A673 (cell line): ENCODE measurements around the gene IRF2. TPM values are rescaled to one million over a fixed set of nuclear protein-coding genes. Genes with fewer than 3 reads are reported as not detected.

Experiments used
- BruUV-seq: library from RNA; stranded (reverse); fragments of 400-500 nt; replicated peaks from 2 replicates; lab custom pipeline; 2021; lab: Mats Ljungman, UMichigan
- CTCF ChIA-PET: fragments of 300-600 bp; sonication (Branson Sonifier 250); formaldehyde crosslinking; loops from one replicate; lab custom pipeline; 2022; ENCODE audit warnings: antibody characterized with exemption; lab: Charles Lee
- POLR2A ChIA-PET: fragments of 300-600 bp; sonication (Branson Sonifier 250); formaldehyde crosslinking; loops from one replicate; lab custom pipeline; 2022; ENCODE audit warnings: antibody characterized with exemption; ENCODE audit not compliant: low non-redundant PET; lab: Charles Lee
- DNase-seq: peaks from one replicate; pipeline ENCODE4 v3.0.0-alpha.2; 2015; ENCODE audit warnings: low spot score
- H3K27ac ChIP-seq: fragments of 200-600 bp; sonication (generic); 2 replicates; pipeline ENCODE4 v1.5.1; 2016; ENCODE audit warnings: mixed run types, low read depth, mild to moderate bottlenecking, mixed read lengths, antibody characterized with exemption, low read length; ENCODE audit not compliant: poor library complexity, severe bottlenecking
- H3K27me3 ChIP-seq: fragments of 200-600 bp; sonication (generic); replicated peaks from 2 replicates; pipeline ENCODE4 v1.6.1; 2017; ENCODE audit warnings: mixed run types, low read depth, mild to moderate bottlenecking, mixed read lengths, antibody characterized with exemption, low read length; ENCODE audit not compliant: insufficient read depth, poor library complexity
- H3K36me3 ChIP-seq: fragments of 200-600 bp; sonication (generic); 2 replicates; pipeline ENCODE4 v1.6.1; 2016; ENCODE audit warnings: mixed run types, mild to moderate bottlenecking, mixed read lengths, antibody characterized with exemption, low read length; ENCODE audit not compliant: insufficient read depth, poor library complexity, severe bottlenecking
- H3K4me1 ChIP-seq: fragments of 200-600 bp; sonication (generic); 2 replicates; pipeline ENCODE4 v1.6.1; 2017; ENCODE audit warnings: mixed run types, mild to moderate bottlenecking, mixed read lengths, antibody characterized with exemption, low read length; ENCODE audit not compliant: insufficient read depth, poor library complexity, severe bottlenecking
- H3K4me3 ChIP-seq: fragments of 200-600 bp; sonication (generic); 2 replicates; pipeline ENCODE4 v1.5.1; 2016; ENCODE audit warnings: low read depth, mixed run types, mild to moderate bottlenecking, mixed read lengths, low read length; ENCODE audit not compliant: poor library complexity, severe bottlenecking
- H3K9me3 ChIP-seq: fragments of 200-600 bp; sonication (generic); 2 replicates; pipeline ENCODE4 v1.6.1; 2016; ENCODE audit warnings: mixed run types, low read depth, mild to moderate bottlenecking, mixed read lengths, antibody characterized with exemption, low read length; ENCODE audit not compliant: poor library complexity, severe bottlenecking
- EZH2 ChIP-seq: fragments of 200-600 bp; sonication (generic); IDR thresholded peaks from 2 replicates; pipeline ENCODE4 v1.6.1; 2017; ENCODE audit warnings: borderline replicate concordance, low read depth, mild to moderate bottlenecking, mixed read lengths, antibody characterized with exemption, low read length; ENCODE audit not compliant: poor library complexity, severe bottlenecking
- intact Hi-C: fragments of 100-400 bp; cut with micrococcal nuclease; formaldehyde crosslinking; loops from one replicate; pipeline ENCODE4 v1.10.0; 2022; ENCODE audit not compliant: unreplicated experiment
- total RNA-seq: library from RNA; stranded (reverse); gene quantifications from 2 replicates; pipeline ENCODE4 v1.2.3, GENCODE V29; 2021
- TF ChIP-seq, protein P1 (sequence below): fragments of 300-800, 200-600 bp; sonication (generic); conservative IDR thresholded peaks from 2 replicates; pipeline ENCODE4 v1.5.1; 2017; ENCODE audit warnings: low read depth, mild to moderate bottlenecking, antibody characterized with exemption, low read length, moderate library complexity, mixed read lengths

Gene IRF2
- total RNA-seq, 1 experiment from 2014 or later, result 28.2 TPM

DNA sequence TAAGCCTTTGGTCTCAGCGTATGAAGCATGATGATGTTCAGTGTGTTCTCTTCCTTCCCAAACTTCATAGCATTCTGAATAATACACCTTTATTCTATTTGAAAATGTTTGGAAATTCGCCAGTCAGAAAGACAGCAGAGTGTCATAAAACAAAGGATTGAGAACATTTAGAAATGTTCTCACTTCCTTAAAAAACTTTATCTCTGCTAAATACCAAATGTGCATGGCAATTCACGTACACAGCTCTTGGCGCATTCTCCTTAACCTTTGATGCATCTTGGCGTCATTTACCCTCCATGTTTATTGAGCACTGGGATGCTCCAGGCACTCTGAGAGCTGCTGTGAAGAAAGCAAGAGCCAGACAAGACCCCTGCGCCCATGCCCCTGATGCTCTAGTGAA lies 7.2 kb upstream of the IRF2 start:
- DNase-seq, result no peak
- intact Hi-C loops, result no loop called here
- peaks cover 19% of the 10 kb centered on the region for H3K9me3 ChIP-seq
- POLR2A ChIA-PET, result no interaction called here
- BruUV-seq, result no TSS peak
- H3K36me3 ChIP-seq, result no peaks in the 10 kb centered on the region
- no peaks in the 10 kb centered on the region for H3K27me3 ChIP-seq
- H3K4me1 ChIP-seq, result no peaks in the 10 kb centered on the region
- H3K4me3 ChIP-seq, result no peak overlapping the region
- TF ChIP-seq EZH2, result no peak
- TF ChIP-seq, protein P1, sequence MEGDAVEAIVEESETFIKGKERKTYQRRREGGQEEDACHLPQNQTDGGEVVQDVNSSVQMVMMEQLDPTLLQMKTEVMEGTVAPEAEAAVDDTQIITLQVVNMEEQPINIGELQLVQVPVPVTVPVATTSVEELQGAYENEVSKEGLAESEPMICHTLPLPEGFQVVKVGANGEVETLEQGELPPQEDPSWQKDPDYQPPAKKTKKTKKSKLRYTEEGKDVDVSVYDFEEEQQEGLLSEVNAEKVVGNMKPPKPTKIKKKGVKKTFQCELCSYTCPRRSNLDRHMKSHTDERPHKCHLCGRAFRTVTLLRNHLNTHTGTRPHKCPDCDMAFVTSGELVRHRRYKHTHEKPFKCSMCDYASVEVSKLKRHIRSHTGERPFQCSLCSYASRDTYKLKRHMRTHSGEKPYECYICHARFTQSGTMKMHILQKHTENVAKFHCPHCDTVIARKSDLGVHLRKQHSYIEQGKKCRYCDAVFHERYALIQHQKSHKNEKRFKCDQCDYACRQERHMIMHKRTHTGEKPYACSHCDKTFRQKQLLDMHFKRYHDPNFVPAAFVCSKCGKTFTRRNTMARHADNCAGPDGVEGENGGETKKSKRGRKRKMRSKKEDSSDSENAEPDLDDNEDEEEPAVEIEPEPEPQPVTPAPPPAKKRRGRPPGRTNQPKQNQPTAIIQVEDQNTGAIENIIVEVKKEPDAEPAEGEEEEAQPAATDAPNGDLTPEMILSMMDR, result no peak
- CTCF ChIA-PET, result no interaction called here
- no peak overlapping the region for H3K27ac ChIP-seq

DNA sequence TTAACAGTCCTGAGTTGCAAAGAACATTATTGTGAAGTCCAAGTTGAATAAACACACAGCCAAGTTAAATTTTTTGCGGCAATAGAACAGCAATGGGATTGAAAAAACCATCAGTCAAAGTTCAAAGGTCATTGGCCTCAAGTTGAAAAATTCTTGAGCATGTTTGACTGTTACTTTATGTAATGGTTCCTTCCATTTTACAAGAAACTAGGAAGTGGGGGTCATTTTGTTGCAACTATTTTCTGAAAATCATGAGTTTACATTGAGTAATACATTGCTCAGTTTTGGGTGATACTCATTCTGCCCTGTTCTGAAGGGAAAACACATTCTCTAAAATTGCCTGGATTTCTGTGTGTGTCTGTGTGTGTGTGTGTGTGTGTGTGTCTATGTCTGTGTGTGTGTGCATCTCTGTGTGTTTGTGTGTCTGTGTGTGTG lies 5.2 kb upstream of the IRF2 start:
- Histone ChIP-seq H3K9me3 (peaks cover 12% of the 10 kb centered on the region), H3K36me3 (no peaks in the 10 kb centered on the region), H3K27me3 (no peaks in the 10 kb centered on the region), H3K27ac (no peak overlapping the region), H3K4me1 (no peaks in the 10 kb centered on the region), H3K4me3 (no peak overlapping the region)
- CTCF ChIA-PET, result no interaction called here
- intact Hi-C loops, result no loop called here
- no peak for DNase-seq
- TF ChIP-seq, protein P1, result no peak
- no peak for TF ChIP-seq EZH2
- no TSS peak for BruUV-seq
- POLR2A ChIA-PET, result no interaction called here

DNA sequence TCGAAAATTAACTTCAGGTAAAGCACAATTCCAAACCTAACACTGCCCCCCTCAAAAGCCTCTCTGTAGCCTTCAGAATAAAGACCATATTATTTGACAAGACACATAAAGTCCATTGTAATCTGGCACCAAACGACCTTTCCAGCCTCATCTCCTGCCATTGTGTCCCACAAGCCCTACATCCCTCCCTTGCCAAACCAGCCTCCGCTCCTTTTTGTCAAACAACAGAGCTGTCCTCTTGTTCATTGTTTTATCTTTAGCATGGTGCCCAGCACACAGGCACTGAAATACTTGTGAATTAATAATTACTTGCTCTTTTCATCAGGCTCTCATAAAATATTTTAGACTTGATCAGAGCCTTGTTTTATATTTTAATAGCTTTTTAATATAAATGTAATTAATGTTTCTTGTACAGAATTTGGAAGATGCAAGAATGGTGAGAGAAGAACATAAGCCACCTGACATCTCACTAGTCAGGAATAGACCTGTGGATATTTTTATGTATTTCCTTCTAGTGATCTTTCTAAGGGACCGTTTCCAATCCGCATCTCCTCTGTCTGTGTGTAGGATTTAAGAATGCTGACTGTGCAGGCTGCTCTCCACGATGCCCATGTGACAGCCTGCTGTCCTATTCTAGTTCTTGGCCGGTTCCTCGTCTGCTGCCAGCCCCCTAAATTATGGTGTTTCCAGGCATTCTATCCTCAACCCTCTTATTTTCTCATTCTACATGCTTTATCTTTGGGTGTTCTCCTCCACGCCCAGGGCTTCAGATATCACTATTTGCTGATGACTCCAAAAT lies 3.0 kb upstream of the IRF2 start:
- ChIA-PET CTCF (no interaction called here), POLR2A (no interaction called here)
- TF ChIP-seq, protein P1, result no peak
- no peak for TF ChIP-seq EZH2
- no peak overlapping the region for H3K27ac ChIP-seq
- H3K27me3 ChIP-seq, result no peaks in the 10 kb centered on the region
- no peak overlapping the region for H3K4me3 ChIP-seq
- H3K36me3 ChIP-seq, result no peaks in the 10 kb centered on the region
- DNase-seq, result no peak
- no TSS peak for BruUV-seq
- no peaks in the 10 kb centered on the region for H3K4me1 ChIP-seq
- H3K9me3 ChIP-seq, result no peaks in the 10 kb centered on the region
- intact Hi-C loops, result no loop called here
